Measurements from ENCODE around the gene TTC23.

DNA sequence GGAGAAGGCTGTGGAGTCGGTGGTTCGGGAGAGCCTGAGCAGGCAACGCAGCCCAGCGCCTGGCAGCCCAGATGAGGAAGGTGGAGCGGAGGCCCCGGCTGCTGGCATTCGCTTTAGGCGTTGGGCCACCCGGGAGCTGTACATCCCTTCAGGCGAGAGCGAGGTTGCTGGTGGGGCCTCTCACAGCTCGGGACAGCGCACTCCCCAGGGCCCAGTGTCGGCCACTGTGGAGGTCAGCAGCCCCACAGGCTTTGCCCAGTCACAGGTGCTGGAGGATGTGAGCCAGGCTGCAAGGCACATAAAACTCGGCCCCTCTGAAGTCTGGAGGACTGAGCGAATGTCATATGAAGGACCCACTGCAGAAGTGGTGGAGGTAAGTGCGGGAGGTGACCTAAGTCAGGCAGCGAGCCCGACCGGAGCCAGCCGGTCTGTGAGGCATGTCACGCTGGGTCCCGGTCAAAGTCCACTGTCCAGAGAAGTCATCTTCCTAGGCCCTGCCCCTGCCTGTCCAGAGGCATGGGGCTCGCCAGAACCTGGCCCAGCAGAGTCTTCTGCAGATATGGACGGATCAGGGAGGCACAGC lies 117.8 kb downstream of the TTC23 start:
- TF ChIP-seq, protein P1, sequence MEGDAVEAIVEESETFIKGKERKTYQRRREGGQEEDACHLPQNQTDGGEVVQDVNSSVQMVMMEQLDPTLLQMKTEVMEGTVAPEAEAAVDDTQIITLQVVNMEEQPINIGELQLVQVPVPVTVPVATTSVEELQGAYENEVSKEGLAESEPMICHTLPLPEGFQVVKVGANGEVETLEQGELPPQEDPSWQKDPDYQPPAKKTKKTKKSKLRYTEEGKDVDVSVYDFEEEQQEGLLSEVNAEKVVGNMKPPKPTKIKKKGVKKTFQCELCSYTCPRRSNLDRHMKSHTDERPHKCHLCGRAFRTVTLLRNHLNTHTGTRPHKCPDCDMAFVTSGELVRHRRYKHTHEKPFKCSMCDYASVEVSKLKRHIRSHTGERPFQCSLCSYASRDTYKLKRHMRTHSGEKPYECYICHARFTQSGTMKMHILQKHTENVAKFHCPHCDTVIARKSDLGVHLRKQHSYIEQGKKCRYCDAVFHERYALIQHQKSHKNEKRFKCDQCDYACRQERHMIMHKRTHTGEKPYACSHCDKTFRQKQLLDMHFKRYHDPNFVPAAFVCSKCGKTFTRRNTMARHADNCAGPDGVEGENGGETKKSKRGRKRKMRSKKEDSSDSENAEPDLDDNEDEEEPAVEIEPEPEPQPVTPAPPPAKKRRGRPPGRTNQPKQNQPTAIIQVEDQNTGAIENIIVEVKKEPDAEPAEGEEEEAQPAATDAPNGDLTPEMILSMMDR (conservative IDR thresholded peaks at IDR 0.05; ENCODE audit: low read length), result no peak
- TF ChIP-seq EZH2phosphoT487 (IDR thresholded peaks at IDR 0.05; ENCODE audit: borderline replicate concordance, low read depth, low read length), result no peak
